HUES64 (cell line): ENCODE results near the gene PIEZO2.

ENCODE experiments used
- H3K27ac ChIP-seq: 2 replicates; pipeline ENCODE4 v1.7.0; 2013; ENCODE audit warnings: low read depth, low read length, inconsistent platforms
- H3K27me3 ChIP-seq: 2 replicates; pipeline ENCODE4 v1.6.1; 2013; ENCODE audit warnings: mild to moderate bottlenecking, low read length; ENCODE audit not compliant: insufficient read depth
- H3K36me3 ChIP-seq: 2 replicates; pipeline ENCODE4 v1.6.1; 2013; ENCODE audit warnings: mild to moderate bottlenecking, low read length; ENCODE audit not compliant: insufficient read depth
- H3K4me1 ChIP-seq: 2 replicates; pipeline ENCODE4 v1.6.1; 2013; ENCODE audit warnings: mild to moderate bottlenecking, low read length, moderate library complexity; ENCODE audit not compliant: insufficient read depth
- H3K4me3 ChIP-seq: 2 replicates; pipeline ENCODE4 v1.5.1; 2013; ENCODE audit warnings: mild to moderate bottlenecking, low read length, moderate library complexity
- H3K9ac ChIP-seq: 2 replicates; pipeline ENCODE4 v1.6.1; 2013; ENCODE audit warnings: mild to moderate bottlenecking, low read depth, low read length
- H3K9me3 ChIP-seq: 2 replicates; pipeline ENCODE4 v1.6.1; 2013; ENCODE audit warnings: low read depth, low read length; ENCODE audit not compliant: insufficient read depth
- WGBS: fragments of 150-250, 120-280 bp; methylation state at CpG from one replicate; pipeline ENCODE4 v1.1.7; 2013; ENCODE audit warnings: missing lambda C conversion rate; 5-methylcytosine and 5-hydroxymethylcytosine counted together

Gene PIEZO2

GRCh38 chr18:11110509-11110908 is 38.9 kb downstream of the PIEZO2 start:
- Histone ChIP-seq H3K27me3 (no peaks in the 10 kb centered on the region), H3K9me3 (no peaks in the 10 kb centered on the region), H3K4me1 (no peaks in the 10 kb centered on the region), H3K36me3 (no peaks in the 10 kb centered on the region), H3K9ac (no peak overlapping the region), H3K4me3 (no peak overlapping the region), H3K27ac (no peak overlapping the region)
- WGBS, result 93% methylated on average over 16 of the region's 16 CpGs

- Histone ChIP-seq H3K36me3 (no peaks in the 10 kb centered on the region), H3K27me3 (no peaks in the 10 kb centered on the region), H3K4me3 (no peak overlapping the region), H3K4me1 (no peaks in the 10 kb centered on the region), H3K9me3 (no peaks in the 10 kb centered on the region), H3K27ac (no peak overlapping the region), H3K9ac (no peak overlapping the region)
- 89% methylated on average over 3 of the region's 3 CpGs for WGBS
Observed at GRCh38 chr18:11108947-11109346, 40.4 kb downstream of the PIEZO2 start.

- Histone ChIP-seq H3K27me3 (no peaks in the 10 kb centered on the region), H3K4me3 (no peak overlapping the region), H3K9ac (no peak overlapping the region), H3K9me3 (no peaks in the 10 kb centered on the region), H3K4me1 (no peaks in the 10 kb centered on the region), H3K36me3 (no peaks in the 10 kb centered on the region), H3K27ac (no peak overlapping the region)
- WGBS, result 90% methylated on average over 5 of the region's 6 CpGs
Observed at GRCh38 chr18:11106894-11107293, 42.5 kb downstream of the PIEZO2 start.

- Histone ChIP-seq H3K27me3 (no peaks in the 10 kb centered on the region), H3K9me3 (no peaks in the 10 kb centered on the region), H3K9ac (no peak overlapping the region), H3K4me1 (no peaks in the 10 kb centered on the region), H3K27ac (no peak overlapping the region), H3K4me3 (no peak overlapping the region), H3K36me3 (no peaks in the 10 kb centered on the region)
- 90% methylated on average over 5 of the region's 6 CpGs for WGBS
Observed at GRCh38 chr18:11105463-11105862, 43.9 kb downstream of the PIEZO2 start.

GRCh38 chr18:11104307-11104706 is 45.1 kb downstream of the PIEZO2 start:
- no peak overlapping the region for H3K4me3 ChIP-seq
- 93% methylated on average over 5 of the region's 5 CpGs for WGBS

GRCh38 chr18:11096839-11097750 is 52.3 kb downstream of the PIEZO2 start:
- H3K9ac ChIP-seq, result no peak overlapping the region
- WGBS, result 80% methylated on average over 8 of the region's 10 CpGs
- H3K4me3 ChIP-seq, result no peak overlapping the region
- no peaks in the 10 kb centered on the region for H3K9me3 ChIP-seq
- no peaks in the 10 kb centered on the region for H3K27me3 ChIP-seq
- peaks cover 20% of the 10 kb centered on the region for H3K4me1 ChIP-seq
- no peaks in the 10 kb centered on the region for H3K36me3 ChIP-seq
- H3K27ac ChIP-seq, result no peak overlapping the region

More at GRCh38 chr18:11104307-11104706, 45.1 kb downstream of the PIEZO2 start:
- no peak overlapping the region for H3K9ac ChIP-seq
- no peak overlapping the region for H3K27ac ChIP-seq
- H3K9me3 ChIP-seq, result no peaks in the 10 kb centered on the region
- no peaks in the 10 kb centered on the region for H3K36me3 ChIP-seq
- H3K27me3 ChIP-seq, result no peaks in the 10 kb centered on the region
- no peaks in the 10 kb centered on the region for H3K4me1 ChIP-seq

- H3K9me3 ChIP-seq, result no peaks in the 10 kb centered on the region
- 90% methylated on average over 4 of the region's 5 CpGs for WGBS
- no peaks in the 10 kb centered on the region for H3K27me3 ChIP-seq
- H3K9ac ChIP-seq, result no peak overlapping the region
- H3K4me1 ChIP-seq, result peaks cover 20% of the 10 kb centered on the region
- no peak overlapping the region for H3K4me3 ChIP-seq
- no peak overlapping the region for H3K27ac ChIP-seq
- H3K36me3 ChIP-seq, result no peaks in the 10 kb centered on the region
Observed at GRCh38 chr18:11096411-11096810, 53.0 kb downstream of the PIEZO2 start.

- Histone ChIP-seq H3K27me3 (no peaks in the 10 kb centered on the region), H3K9ac (no peak overlapping the region), H3K36me3 (no peaks in the 10 kb centered on the region), H3K9me3 (no peaks in the 10 kb centered on the region), H3K4me3 (no peak overlapping the region), H3K4me1 (peaks cover 20% of the 10 kb centered on the region), H3K27ac (no peak overlapping the region)
- 96% methylated on average over 6 of the region's 6 CpGs for WGBS
Observed at GRCh38 chr18:11095674-11096293, 53.6 kb downstream of the PIEZO2 start.

GRCh38 chr18:11095211-11095610 is 54.2 kb downstream of the PIEZO2 start:
- peaks cover 20% of the 10 kb centered on the region for H3K4me1 ChIP-seq
- no peak overlapping the region for H3K27ac ChIP-seq
- WGBS, result 93% methylated on average over 5 of the region's 5 CpGs

GRCh38 chr18:11091746-11092145 is 57.6 kb downstream of the PIEZO2 start:
- H3K4me1 ChIP-seq, result peaks cover 14% of the 10 kb centered on the region
- 91% methylated on average over 6 of the region's 6 CpGs for WGBS
- H3K4me3 ChIP-seq, result no peak overlapping the region
- no peak overlapping the region for H3K27ac ChIP-seq
- no peaks in the 10 kb centered on the region for H3K36me3 ChIP-seq
- H3K9me3 ChIP-seq, result no peaks in the 10 kb centered on the region
- no peaks in the 10 kb centered on the region for H3K27me3 ChIP-seq
- no peak overlapping the region for H3K9ac ChIP-seq

More at GRCh38 chr18:11095211-11095610, 54.2 kb downstream of the PIEZO2 start:
- Histone ChIP-seq H3K9ac (no peak overlapping the region), H3K27me3 (no peaks in the 10 kb centered on the region), H3K36me3 (no peaks in the 10 kb centered on the region), H3K9me3 (no peaks in the 10 kb centered on the region), H3K4me3 (no peak overlapping the region)

- H3K4me3 ChIP-seq, result no peak overlapping the region
- no peaks in the 10 kb centered on the region for H3K9me3 ChIP-seq
- H3K4me1 ChIP-seq, result peaks cover 10% of the 10 kb centered on the region; the same call in 1 of the 2 replicates
- no peaks in the 10 kb centered on the region for H3K36me3 ChIP-seq
- no peak overlapping the region for H3K9ac ChIP-seq
- 92% methylated on average over 7 of the region's 9 CpGs for WGBS
- H3K27me3 ChIP-seq, result no peaks in the 10 kb centered on the region
- H3K27ac ChIP-seq, result no peak overlapping the region
Observed at GRCh38 chr18:11089931-11090715, 59.2 kb downstream of the PIEZO2 start.
